Body of pancreas (tissue), 4 donors: ENCODE results near the gene SLC2A2.

ENCODE experiments used
- CTCF ChIP-seq, 7 experiments: fragments of 450-650 bp in 4 of 7; fragments of 200-600 bp in 3 of 7; sonication (generic) in 3 of 7; IDR thresholded peaks; one replicate each; pipeline ENCODE4 v1.5.1; 2016 to 2019; ENCODE audit warnings: antibody characterized with exemption in 7 of 7
- POLR2A ChIP-seq, 3 donors: fragments of 450-650 bp; IDR thresholded peaks; one replicate each; pipeline ENCODE4 v1.6.1; 2016; ENCODE audit warnings: antibody characterized with exemption in 3 of 3, mild to moderate bottlenecking in 2 of 3

DNA sequence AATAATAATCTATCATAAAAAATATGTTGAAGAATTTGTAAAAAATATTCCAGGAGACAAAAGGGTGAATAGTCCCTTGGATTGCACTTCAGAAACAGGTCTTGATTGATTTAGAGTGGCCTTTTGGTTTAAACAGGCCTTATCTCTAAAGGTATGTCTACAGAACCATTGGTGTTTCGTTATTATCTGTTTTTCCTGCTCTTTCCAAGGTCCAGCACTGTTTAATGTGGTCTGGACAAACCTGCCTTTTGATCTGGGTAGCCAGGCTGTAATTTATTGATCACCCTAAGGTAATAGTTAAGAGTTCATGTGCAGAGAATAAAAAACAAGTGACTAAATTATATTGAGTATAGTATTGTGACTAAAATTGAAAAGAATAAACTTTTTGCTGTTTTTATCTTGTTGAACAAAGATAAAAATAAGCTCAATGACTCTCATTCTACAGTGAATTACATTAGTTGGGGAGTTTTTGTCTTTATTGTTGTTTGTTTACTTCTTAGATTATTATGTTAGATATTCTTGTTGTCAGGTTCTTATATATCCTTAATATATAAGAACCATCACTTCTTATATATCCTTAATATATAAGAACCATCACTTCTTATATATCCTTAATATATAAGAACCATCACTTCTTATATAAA lies 25.1 kb downstream of the SLC2A2 start:
- TF ChIP-seq CTCF (IDR thresholded peaks at IDR 0.05), result no peak
- TF ChIP-seq POLR2A (IDR thresholded peaks at IDR 0.05), result no peak
